Activated CD8-positive, alpha-beta memory T cell treated with anti-CD3 and anti-CD28 coated beads for 24 hours (primary cell): ENCODE measurements around the gene MAP1LC3A.

Experiments
- DNase-seq: peaks from one replicate; pipeline ENCODE4 v3.0.0-alpha.2; 2020

The MAP1LC3A gene

DNA sequence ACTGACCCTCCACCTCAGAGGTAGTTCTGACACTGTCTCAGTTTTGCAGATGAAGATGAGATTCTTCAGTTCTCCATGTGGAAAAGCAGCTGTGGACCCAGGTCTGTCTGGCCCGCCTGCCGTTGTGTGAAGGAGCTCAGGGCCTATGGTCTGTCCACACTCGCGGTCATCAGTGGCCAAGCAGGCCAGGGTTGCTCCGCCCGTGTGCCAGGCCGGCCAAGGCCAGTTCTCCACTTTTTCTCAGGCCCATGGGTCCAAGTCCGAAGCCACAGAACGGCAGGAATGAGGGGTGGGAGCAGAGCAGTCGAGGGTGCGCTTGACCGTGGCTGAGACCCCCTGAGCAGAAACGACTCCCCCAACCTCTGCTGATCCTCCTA, 8.6 kb upstream of the MAP1LC3A start:
- DNase-seq: no peak

DNA sequence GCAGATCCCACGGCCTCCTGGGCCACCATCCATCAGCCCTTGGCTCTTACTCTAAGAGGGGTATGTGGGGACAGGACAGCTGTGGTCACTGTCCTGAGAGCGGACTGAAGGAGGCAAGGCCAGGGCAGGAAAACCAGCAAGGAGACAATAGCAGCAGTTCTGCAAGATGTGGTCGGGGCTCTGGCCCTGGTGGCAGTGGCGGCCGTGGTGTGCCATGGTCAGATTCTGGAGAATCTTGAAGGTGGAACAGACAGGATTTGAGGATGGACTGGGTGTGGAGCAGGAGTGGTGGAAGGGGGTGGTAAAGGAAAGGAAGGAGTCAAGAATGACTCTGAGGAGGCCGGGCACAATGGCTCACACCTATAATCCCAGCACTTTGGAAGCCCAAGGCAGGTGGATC, 5.9 kb upstream of the MAP1LC3A start:
- DNase-seq: no peak

DNA sequence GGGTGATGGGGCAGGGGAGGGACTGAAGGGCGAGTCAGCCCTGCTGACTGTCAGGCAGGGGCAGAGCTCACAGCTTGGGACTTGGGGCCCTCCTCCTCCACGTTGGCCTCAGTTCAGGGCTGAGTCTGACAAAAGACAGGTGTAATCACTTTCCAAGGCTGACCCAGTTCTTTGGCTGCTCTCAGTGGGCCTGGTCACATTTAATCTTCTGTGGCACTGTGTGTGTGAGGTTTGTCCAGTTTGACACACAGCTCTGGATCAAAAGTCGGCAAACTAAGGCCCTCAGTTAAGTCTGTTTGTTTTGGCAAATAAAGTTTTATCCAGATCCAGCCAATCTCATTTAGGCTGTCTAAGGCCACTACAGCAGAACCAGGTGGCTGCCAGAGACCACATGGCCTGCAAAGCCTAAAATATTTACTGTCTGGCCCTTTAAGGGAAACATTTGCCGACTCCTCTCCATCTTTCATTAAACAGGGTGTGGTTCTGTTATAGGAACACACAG, 5.1 kb upstream of the MAP1LC3A start:
- no peak for DNase-seq

DNA sequence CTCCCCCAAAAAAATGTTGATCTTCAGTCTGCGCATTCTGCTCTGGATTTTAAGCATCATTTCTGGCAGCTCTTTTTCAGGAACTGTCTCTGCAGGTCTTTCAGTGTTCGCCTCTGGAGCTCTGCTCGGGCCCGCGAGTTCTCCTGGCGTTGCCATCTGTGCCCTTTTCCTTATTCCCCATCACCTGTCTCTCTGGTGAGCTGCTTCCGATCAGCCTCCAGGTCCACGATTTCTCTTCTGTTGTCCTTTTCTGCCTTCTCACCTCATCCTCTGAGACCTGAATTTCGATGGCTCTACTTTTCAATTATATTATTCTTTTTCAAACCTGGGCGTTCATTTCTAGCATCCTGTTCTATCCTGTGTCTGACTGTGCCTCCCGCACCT, 590 bp upstream of the MAP1LC3A start:
- DNase-seq: no peak

DNA sequence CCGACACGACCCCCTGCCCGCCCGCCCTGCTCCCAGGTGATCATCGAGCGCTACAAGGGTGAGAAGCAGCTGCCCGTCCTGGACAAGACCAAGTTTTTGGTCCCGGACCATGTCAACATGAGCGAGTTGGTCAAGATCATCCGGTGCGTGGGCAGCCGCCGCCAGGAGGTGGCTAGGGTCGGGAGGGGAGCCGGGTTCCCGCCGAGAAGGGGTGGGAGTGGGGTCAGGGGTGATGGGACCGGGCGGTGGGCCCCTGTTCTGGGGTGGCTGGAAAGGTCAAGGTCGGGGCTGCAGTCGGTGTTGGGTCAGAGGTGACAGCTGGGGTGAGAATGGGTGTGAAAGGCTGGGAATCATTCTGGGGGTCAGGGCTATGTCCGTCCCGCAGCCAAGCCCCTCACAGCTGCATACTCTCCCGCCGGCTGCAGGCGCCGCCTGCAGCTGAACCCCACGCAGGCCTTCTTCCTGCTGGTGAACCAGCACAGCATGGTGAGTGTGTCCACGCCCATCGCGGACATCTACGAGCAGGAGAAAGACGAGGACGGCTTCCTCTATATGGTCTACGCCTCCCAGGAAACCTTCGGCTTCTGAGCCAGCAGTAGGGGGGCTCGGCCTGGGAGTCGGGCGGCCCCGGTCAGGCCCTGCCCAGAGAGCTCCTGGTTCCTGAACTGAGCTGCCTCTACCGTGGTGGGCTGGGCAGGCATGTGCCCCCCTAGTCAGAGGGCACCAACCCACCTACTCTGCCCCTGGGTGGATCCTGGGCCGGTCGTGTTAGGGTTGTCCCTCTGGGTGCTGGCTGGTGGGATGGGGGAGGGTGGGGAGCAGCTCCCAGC, 1.0 kb downstream of the MAP1LC3A start:
- no peak for DNase-seq

DNA sequence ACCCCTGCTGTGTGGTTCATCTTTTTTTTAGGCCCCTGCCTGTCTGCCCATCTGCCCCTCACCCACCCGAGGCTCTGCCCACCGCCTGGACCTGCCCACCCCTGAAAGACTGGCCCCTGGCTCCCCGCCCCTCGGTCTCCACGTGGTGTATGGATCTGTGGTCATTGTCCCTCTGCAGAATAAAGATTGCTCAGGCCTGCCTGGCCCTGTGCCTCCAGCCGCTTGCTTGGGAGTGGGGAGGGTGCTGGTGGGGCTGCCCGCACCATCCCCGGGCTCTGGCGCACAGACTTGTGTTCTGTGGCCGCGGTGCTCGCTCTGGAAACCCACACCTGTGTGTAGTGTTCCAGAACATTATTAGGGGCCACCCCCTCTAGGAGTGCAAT, 1.6 kb downstream of the MAP1LC3A start:
- DNase-seq: no peak

DNA sequence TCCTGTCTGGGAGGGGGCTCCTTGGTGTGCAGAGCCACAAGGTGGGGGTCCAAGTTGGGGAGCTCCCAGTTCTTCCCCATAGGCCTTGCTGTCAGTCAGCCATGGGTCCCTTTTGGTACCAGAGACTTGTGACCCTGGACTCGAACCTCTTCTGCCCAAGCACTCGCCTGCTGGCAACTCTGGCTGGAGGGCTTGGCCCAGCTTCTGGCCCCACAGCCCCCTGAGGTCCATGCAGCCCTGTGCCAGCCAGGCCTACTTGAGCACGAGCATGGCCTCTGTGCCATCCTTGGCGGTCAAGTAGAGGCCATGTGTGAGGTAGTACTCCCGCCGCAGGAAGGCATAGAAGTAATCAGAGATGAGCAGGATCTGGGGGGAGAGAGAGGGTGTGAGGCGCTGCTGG, 2.1 kb downstream of the MAP1LC3A start:
- no peak for DNase-seq

DNA sequence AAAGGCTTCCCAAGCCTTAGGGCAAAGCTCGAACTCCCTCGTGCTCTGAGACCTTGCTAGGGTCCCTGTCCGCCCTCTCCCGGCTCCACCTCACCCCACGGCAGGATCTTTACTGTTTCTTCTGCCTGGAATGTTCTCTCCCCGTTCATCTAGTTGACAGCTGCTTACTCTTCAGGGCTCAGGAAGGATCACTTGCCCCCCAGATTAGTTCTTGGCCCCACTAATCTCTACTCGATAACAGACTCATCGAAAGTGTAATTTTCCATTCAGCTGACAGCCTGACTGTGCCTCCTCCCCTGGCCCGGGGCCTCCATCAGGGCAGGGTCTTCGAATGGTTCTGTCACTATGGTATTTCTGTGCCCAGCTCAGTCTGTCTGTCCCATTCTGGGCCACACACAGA, 3.1 kb downstream of the MAP1LC3A start:
- no peak for DNase-seq

DNA sequence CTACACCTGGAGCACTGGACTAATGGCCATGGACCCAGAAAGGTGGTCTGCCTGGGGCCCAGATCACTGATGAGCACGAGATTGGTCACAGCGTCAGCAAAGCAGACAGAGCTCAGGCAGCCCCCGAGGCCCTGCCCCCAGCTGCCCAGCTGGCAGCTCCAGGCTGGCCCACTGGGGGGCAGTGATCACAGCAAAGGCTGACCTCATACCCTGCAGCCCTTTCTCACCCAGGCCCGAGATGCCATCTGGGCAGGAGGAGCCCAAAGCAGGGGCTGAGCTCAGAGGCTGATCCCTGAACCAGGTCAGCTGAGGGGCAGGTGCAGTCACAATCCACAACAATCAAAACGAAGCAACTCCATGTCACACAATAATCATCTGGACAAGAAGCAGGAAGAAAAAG, 4.1 kb downstream of the MAP1LC3A start:
- no peak for DNase-seq

DNA sequence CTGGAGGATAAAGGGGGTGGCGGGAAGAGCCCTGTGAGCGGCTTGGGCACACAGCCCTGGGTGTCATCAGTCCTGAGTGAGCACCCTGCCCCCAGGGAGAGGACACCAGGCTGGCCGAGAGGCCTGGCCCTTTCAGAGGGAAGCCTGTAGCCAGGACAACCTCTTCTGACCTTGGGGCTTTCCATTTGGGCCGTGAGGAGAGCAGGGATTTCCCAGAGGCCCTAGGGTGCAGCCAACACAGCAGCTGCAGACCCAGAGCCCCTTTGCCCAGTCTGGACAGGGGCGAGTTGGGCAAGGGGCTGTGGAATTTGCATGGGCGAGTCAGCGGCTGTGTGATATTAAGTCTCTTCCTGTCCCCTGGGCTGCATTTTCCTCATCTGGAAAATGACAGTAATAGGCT, 6.3 kb downstream of the MAP1LC3A start:
- no peak for DNase-seq

DNA sequence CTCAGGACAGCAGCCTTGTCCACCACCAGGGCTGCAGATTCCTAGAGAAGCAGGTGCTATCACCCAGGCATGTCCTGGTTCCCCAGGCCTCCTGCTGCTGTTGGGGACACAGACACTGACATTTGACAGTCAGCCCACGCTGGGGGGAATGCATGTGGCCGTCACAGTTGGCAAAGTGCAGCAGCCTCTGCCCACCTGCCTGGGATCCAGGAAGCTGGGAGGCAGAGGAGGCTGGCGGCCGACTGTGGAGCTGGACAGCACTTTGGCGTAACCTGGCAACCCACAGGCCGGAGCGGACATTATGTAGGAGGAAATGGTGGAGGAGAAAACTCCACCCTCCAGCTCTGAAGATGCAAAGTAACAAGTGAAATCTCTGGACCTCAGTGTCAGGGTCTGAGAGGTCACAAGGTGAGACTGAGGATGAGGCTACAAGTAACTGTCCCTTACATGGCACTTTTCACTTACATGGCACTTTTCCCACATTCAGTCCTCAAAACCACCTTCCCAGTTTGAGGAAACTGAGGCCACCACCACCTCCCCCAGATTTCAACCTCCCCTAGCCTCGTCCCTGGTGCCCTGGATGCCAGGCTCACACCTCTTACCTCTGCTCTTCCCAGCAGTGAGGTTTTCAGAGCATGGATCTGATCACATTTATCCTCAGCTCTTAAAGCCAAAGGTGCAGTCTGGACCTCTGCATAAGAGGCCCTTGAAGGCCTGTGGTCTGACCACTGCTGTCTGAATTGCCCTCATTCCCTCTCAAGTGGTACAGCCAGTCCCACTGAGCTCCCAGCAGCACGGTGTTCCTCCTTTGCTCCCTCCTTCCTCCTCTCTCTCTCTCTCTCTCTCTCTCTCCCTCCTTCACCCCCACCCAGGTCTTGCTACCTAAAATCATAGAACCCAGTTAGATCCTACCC, 8.7 kb downstream of the MAP1LC3A start:
- DNase-seq: no peak

DNA sequence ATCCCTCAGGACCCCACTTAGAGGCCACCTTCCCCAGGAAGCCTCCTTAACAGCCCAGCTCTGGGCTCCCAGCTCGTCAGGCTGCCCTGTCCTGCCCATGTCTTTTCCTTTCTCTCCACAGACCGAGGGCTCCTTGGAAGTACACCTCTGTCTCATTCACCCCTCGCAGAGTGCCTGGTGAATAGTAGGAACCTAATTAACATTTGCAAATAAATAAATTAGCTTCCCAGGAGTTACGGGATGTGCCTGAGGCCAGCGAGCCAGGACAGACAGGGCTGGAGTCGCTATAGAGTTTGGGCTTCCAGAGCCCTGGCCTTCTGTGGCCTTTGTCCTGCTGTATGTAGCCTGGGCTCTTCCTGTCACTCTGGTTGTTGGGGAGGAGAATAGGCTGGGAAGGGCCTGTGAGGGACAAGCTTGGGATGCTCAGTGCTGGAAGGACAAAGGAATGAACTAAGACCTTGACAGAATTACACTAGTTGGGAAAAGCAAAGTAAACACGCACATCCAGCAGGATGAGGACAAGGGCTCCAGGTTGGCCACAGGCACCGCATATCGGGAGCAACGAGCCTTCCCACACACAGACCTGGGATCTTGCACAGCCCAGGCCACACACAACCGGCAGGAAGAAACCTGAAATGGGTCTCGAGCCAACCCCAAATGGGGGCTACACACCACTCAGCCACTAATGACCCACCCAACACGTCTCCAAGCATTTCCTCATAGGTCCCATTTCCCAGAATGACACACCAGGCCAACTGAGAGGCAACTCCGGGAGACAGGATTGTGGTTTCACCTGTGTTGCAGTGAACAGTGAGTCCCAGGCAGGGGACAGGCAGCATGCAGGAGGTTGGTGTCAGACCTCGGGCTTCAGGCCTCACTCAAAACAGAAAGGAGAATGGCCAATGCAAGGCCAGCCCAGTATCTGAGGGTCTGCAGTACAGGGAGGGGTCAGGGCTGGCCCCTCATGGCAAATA, 9.7 kb downstream of the MAP1LC3A start:
- DNase-seq: no peak

DNA sequence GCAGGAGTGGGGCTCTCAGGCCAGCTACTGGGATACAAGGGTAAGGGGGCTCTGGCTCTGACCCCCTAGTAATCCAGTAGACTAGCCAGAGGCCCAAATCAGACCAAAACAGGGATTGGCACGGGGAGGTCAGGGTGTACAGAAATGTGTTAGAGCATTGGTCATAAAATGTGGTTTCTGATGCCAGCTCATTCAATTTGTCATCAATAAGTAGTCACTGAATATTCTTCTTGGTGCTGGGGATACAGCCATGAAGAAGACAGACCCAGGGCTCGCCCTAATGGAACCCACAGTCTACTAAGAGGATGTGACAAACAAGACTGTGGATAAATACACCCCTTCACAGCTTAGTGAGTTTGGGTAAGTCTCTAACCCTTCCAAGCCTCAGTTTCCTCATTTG, 11.1 kb downstream of the MAP1LC3A start:
- no peak for DNase-seq

DNA sequence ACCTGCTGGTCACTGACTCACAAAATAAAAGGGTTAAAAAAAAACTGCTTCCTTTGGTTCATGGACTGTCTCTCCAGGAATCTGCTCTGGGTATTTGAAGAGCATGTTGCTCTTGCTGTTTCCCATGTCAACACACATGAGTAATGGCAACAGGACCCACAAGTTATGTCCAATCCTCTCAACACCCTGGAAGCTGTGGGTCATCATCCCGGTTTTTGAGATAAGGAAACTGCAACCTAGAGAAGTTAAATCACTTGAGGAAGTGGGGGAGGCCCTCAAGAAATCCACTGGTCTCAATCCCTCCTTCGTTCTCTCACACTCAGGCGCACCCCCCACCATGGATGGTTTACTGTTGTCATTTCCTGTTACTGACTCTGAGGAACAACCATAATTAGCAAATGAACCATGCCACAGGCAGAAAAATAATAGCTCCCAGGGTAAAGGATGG, 12.4 kb downstream of the MAP1LC3A start:
- DNase-seq: no peak

DNA sequence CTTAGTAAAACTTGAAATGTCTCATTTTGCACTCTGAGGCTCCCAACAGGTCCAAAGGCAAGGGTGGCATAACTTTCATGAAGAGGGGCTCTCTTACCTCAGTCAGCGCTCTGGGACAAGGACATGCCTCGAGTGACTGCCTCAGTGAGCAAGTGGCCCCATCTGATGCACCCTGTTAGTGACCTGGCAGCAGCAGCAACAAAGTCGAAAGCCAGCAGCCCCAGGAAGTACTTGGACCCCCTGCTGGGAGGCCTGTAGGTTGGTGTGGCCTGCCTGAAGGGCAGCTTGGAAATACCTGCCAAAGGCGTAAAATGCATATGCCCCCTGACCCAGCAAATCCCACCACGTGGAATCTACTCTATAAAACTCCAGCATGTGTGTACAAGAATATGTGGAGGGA, 13.2 kb downstream of the MAP1LC3A start:
- no peak for DNase-seq

DNA sequence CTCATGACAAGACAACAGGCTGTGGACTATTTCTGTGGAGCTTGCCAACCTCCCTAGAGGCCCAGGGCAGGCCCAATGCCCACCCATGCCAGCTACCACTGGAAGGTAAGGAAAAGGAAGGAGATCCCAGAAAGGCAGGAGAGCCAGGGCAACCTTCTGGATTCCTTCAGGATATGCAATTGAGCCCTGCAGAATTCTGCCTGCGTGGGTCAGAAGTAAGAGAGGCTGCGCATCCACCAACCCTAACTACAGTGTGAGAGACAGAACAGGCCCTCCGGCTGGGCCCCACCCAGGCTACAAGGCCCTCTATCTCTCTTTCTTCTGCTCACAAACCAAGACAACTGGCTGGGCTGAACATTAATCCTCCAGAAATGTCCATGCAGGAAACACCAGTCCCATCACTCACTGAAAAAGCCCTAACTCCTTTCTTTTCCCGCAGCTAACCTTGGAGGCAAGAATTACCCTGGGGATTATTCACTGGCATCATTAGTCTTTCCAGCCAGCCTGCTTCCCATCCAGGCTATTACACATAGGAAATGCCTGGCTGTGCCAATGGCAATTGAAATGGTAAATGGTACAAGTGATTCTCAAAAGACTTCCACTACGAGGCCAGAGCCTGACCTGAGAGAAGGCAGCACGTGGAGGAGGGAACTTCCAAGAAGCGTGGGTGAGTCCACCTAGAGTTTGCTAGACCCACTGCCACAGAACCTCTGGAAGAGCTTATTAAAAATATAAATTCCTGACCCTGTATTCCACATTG, 15.2 kb downstream of the MAP1LC3A start:
- DNase-seq: peak; percentile 41

DNA sequence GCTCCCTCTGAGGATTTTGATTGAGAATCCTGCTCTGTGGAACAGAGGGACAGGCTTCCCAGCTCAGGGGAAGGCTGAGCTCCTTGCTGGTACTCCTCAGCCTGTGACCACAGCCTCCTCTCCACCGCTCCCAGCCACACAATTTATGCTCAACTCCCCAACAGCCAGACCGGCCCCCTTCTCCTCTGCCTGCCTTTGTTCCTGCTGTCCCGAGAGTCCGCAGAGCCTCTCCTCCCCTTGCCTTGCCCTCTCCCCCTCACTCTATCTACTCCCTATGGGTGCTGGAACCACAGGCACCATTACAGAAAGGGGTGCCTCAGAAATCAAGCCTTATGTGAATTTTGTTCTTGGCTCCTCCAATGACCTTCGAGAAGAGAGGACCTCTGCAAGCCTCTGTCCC, 15.9 kb downstream of the MAP1LC3A start:
- peak; percentile 13 for DNase-seq

DNA sequence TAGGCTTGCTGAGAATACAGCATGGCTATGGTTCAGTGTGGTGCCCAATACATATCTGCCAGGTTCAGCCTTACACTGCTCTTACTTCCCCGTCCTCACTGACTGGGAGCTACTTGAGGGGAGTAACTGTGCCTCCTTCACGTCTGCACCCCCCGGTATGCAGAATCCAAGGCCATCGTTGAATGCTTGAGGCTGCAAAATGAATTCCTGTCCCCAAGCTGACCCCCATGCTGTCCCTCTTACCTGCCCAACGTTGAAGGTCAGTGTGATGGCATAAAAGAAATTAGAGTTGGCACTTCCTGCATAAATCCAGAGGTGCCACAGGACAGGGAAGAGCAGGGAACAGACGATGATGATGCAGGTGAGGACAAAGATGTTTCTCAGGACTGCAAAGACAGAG, 16.3 kb downstream of the MAP1LC3A start:
- DNase-seq: peak; percentile 45

DNA sequence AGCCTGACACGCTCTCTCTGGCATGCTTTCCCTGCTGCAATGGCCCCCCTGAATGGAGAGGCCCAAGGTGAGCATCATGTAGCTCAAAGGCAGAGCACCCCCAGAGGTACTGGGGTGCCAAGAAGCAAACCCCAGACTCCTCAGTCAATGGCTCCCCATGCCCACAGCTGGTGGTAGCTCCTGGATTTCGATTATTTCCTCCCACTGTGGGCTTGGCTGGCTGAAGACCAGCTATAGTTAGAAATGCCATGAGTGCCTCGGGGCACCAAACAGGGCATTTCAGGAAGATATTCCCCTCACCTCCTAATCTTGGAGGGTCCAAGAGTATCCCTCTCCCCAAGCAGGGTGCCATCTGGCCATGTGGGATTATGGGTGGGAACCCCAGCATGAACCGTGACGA, 16.8 kb downstream of the MAP1LC3A start:
- DNase-seq: peak; percentile 11

DNA sequence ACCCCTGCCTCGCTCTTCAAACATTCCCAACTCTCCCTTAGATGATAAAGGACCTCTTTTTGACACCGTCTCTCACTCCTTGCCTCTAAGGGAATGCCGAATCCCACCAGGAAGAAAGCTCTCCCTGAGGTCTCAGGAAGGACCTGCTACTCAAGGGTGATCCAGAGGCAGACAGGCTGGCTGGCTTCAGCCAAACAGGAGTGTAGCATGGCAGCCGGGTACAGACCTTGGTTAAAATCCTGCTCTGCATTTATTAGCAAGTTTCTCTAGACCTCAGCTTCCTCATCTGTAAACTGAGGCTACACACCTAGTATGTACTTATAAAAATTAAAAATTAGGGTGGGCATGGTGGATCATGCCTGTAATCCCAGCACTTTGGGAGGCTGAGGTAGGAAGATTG, 17.2 kb downstream of the MAP1LC3A start:
- peak; percentile 28 for DNase-seq

DNA sequence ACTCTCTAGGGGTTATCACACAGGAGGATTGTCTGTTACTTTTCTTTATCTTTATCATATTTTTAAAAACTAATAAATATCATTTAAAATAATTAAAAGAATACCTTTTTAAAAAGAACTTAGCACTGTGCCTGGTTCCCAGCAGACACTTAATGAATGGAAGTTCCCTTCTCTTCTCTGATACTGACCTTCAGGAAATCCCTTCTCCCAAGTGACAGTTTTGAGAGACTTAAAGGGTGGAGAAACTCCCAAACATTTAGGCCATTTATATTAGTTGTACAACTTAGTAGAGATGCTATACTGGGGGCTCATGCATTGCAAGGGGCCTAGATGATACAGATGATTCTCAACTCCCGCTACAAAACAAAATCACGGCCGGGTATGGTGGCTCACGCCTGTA, 18.5 kb downstream of the MAP1LC3A start:
- no peak for DNase-seq

DNA sequence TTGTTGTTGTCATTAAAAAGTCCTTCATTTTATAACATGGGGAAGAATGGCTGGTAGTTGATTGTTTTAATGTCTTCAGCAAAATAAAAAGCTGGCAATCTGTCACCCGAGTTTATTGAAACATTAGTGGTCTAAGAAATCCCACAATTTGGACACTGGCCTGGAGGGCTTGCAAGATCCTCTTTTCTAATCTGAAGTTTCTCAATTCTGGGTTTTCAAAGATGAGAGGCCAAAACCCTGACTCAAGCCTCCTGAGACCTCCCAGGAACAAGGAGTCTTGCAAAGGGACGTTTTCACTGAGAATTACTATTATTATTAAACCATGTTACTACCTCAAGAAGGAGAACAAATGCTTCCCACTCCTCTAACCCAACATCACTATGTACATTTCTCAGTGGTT, 19.5 kb downstream of the MAP1LC3A start:
- no peak for DNase-seq
